ENCODE measurements around the gene LDLRAD4. TPM values are rescaled to one million over a fixed set of nuclear protein-coding genes. Genes with fewer than 3 reads are reported as not detected.

The LDLRAD4 gene
- total and polyA plus RNA-seq, 2 experiments from 2014 or later: 0.73 to 1.9 TPM

- Histone ChIP-seq H3F3A (replicated peaks; ENCODE audit: low read depth) (no peaks in the 10 kb centered on the region), H3K79me2 (replicated peaks; ENCODE audit: insufficient read depth) (no peaks in the 10 kb centered on the region), H3K36me3 (ENCODE audit: insufficient read depth) (no peaks in the 10 kb centered on the region), H3K4me1 (ENCODE audit: insufficient read depth) (no peaks in the 10 kb centered on the region), H4K20me1 (replicated peaks; ENCODE audit: insufficient read depth) (no peaks in the 10 kb centered on the region), H3K4me3 (no peak overlapping the region), H2AFZ (no peak overlapping the region), H3K27me3 (ENCODE audit: insufficient read depth) (no peaks in the 10 kb centered on the region), H3K27ac (ENCODE audit: low read depth) (no peak overlapping the region), H3K4me2 (no peak overlapping the region), H3K9me2 (ENCODE audit: insufficient read depth) (no peaks in the 10 kb centered on the region)
- no peaks in the 10 kb centered on the region for H3K9me3 Mint-ChIP-seq
- H3K36me3 Mint-ChIP-seq (ENCODE audit: low read depth): no peaks in the 10 kb centered on the region
- H3K27ac Mint-ChIP-seq: no peak overlapping the region
- H3K27me3 Mint-ChIP-seq (ENCODE audit: insufficient read depth, low read depth, poor library complexity): peaks cover 2% of the 10 kb centered on the region
- no peaks in the 10 kb centered on the region for H3K4me1 Mint-ChIP-seq
- DNase-seq (ENCODE audit: low spot score) (no peak), ATAC-seq (no peak)
- H3K4me3 Mint-ChIP-seq: no peak overlapping the region
- TF ChIP-seq JUNB (IDR thresholded peaks at IDR 0.05; ENCODE audit: unreplicated experiment) (no peak), STAT1 (IDR thresholded peaks at IDR 0.05; ENCODE audit: unreplicated experiment) (no peak), NANOG (IDR thresholded peaks at IDR 0.05; ENCODE audit: borderline replicate concordance) (no peak), ETS1 (IDR thresholded peaks at IDR 0.05) (no peak), EZH2phosphoT487 (IDR thresholded peaks at IDR 0.05; ENCODE audit: unreplicated experiment) (no peak), REST (IDR thresholded peaks at IDR 0.05; ENCODE audit: unreplicated experiment) (no peak), CREB1 (CRISPR knock-in tag; IDR thresholded peaks at IDR 0.05; ENCODE audit: low read depth) (no peak), EZH2 (IDR thresholded peaks at IDR 0.05; ENCODE audit: low read depth, unreplicated experiment) (no peak), ZNF114 (CRISPR knock-in tag; IDR thresholded peaks at IDR 0.05) (no peak)
- TF ChIP-seq, protein P1, sequence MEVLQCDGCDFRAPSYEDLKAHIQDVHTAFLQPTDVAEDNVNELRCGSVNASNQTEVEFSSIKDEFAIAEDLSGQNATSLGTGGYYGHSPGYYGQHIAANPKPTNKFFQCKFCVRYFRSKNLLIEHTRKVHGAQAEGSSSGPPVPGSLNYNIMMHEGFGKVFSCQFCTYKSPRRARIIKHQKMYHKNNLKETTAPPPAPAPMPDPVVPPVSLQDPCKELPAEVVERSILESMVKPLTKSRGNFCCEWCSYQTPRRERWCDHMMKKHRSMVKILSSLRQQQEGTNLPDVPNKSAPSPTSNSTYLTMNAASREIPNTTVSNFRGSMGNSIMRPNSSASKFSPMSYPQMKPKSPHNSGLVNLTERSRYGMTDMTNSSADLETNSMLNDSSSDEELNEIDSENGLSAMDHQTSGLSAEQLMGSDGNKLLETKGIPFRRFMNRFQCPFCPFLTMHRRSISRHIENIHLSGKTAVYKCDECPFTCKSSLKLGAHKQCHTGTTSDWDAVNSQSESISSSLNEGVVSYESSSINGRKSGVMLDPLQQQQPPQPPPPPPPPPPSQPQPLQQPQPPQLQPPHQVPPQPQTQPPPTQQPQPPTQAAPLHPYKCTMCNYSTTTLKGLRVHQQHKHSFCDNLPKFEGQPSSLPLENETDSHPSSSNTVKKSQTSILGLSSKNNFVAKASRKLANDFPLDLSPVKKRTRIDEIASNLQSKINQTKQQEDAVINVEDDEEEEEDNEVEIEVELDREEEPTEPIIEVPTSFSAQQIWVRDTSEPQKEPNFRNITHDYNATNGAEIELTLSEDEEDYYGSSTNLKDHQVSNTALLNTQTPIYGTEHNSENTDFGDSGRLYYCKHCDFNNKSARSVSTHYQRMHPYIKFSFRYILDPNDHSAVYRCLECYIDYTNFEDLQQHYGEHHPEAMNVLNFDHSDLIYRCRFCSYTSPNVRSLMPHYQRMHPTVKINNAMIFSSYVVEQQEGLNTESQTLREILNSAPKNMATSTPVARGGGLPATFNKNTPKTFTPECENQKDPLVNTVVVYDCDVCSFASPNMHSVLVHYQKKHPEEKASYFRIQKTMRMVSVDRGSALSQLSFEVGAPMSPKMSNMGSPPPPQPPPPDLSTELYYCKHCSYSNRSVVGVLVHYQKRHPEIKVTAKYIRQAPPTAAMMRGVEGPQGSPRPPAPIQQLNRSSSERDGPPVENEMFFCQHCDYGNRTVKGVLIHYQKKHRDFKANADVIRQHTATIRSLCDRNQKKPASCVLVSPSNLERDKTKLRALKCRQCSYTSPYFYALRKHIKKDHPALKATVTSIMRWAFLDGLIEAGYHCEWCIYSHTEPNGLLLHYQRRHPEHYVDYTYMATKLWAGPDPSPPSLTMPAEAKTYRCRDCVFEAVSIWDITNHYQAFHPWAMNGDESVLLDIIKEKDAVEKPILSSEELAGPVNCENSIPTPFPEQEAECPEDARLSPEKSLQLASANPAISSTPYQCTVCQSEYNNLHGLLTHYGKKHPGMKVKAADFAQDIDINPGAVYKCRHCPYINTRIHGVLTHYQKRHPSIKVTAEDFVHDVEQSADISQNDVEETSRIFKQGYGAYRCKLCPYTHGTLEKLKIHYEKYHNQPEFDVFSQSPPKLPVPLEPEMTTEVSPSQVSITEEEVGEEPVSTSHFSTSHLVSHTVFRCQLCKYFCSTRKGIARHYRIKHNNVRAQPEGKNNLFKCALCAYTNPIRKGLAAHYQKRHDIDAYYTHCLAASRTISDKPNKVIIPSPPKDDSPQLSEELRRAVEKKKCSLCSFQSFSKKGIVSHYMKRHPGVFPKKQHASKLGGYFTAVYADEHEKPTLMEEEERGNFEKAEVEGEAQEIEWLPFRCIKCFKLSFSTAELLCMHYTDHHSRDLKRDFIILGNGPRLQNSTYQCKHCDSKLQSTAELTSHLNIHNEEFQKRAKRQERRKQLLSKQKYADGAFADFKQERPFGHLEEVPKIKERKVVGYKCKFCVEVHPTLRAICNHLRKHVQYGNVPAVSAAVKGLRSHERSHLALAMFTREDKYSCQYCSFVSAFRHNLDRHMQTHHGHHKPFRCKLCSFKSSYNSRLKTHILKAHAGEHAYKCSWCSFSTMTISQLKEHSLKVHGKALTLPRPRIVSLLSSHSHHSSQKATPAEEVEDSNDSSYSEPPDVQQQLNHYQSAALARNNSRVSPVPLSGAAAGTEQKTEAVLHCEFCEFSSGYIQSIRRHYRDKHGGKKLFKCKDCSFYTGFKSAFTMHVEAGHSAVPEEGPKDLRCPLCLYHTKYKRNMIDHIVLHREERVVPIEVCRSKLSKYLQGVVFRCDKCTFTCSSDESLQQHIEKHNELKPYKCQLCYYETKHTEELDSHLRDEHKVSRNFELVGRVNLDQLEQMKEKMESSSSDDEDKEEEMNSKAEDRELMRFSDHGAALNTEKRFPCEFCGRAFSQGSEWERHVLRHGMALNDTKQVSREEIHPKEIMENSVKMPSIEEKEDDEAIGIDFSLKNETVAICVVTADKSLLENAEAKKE (CRISPR knock-in tag; IDR thresholded peaks at IDR 0.05): no peak
Measured at GRCh38 chr18:13246121-13246520, 27.6 kb downstream of the LDLRAD4 start.

Measured in GM23338 (cell line).